GM12892 (cell line): ENCODE results near the gene NKD2.

Source experiments
- POLR2A ChIP-seq: IDR thresholded peaks from 2 replicates; pipeline ENCODE4 v1.6.1; 2011; ENCODE audit warnings: low read depth, low read length, control low read depth
- POLR2AphosphoS5 ChIP-seq: IDR thresholded peaks from 2 replicates; pipeline ENCODE4 v1.6.1; 2011; ENCODE audit warnings: low read depth, low read length, control low read depth
- TAF1 ChIP-seq: IDR thresholded peaks from 2 replicates; pipeline ENCODE4 v1.6.1; 2011; ENCODE audit warnings: low read depth, mild to moderate bottlenecking, control low read depth, low read length, borderline replicate concordance

DNA sequence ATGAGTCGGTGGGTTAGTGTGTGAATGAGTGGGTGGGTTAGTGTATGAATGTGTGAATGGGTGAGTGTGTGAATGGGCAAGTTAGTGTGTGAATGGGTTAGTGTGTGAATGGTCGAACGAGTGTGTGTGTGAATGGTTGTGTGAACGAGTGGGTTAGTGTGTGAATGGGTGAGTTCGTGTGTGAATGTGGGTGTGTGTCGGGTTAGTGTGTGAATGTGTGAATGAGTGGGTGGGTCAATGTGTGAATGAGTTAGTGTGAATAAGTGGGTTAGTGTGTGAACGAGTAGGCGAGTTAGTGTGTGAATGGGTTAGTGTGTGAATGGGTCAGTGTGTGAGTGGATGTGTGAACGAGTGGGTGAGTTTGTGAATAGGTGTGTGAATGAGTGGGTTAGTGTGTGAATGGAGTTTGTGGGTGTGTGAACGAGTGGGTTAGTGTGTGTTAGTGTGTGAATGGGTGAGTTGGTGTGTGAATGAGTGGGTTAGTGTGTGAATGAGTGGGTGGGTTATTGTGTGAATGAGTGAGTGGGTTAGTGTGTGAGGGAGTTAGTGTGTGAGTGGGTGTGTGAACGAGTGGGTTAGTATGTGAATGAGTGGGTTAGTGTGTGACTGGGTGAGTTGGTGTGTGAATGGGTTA, 38.8 kb downstream of the NKD2 start:
- no peak for TF ChIP-seq POLR2A
- no peak for TF ChIP-seq POLR2AphosphoS5
- TF ChIP-seq TAF1 = no peak
